Muscle layer of colon (tissue), 2 donors: Measurements from ENCODE around the gene KLRC4.
A peak's percentile ranks its signal among the peaks of the same experiment; 100 is the strongest.
"Not testable (repeated sequence)": the region's sequence is repeated elsewhere in the genome, so short reads cannot be mapped to it uniquely, and the experiment has no call there.

Experiments
- H3K27ac ChIP-seq: one replicate; pipeline ENCODE4 v1.7.0; 2013; ENCODE audit warnings: low read depth, mild to moderate bottlenecking, low read length, moderate library complexity
- H3K27me3 ChIP-seq, 2 donors: one replicate each; pipeline ENCODE4 v1.7.0; 2013; ENCODE audit warnings: low read length in 2 of 2, mild to moderate bottlenecking in 2 of 2; ENCODE audit not compliant: insufficient read depth in 2 of 2, control insufficient read depth in 1 of 2
- H3K36me3 ChIP-seq: one replicate; pipeline ENCODE4 v1.7.0; 2013; ENCODE audit warnings: mild to moderate bottlenecking, low read length; ENCODE audit not compliant: insufficient read depth
- H3K4me1 ChIP-seq: one replicate; pipeline ENCODE4 v1.7.0; 2013; ENCODE audit warnings: mild to moderate bottlenecking, low read length; ENCODE audit not compliant: insufficient read depth
- H3K4me3 ChIP-seq, 2 donors: one replicate each; pipeline ENCODE4 v1.7.0; 2013; ENCODE audit warnings: low read length in 2 of 2, low read depth in 1 of 2, mild to moderate bottlenecking in 1 of 2, moderate library complexity in 1 of 2
- H3K9ac ChIP-seq: one replicate; pipeline ENCODE4 v1.7.0; 2013; ENCODE audit warnings: low read length
- H3K9me3 ChIP-seq: one replicate; pipeline ENCODE4 v1.7.0; 2013; ENCODE audit warnings: mild to moderate bottlenecking, low read length
- donor health status: abdominal sarcoma.
- donor health status: Adenocarcinoma of cecum.

Gene KLRC4

DNA sequence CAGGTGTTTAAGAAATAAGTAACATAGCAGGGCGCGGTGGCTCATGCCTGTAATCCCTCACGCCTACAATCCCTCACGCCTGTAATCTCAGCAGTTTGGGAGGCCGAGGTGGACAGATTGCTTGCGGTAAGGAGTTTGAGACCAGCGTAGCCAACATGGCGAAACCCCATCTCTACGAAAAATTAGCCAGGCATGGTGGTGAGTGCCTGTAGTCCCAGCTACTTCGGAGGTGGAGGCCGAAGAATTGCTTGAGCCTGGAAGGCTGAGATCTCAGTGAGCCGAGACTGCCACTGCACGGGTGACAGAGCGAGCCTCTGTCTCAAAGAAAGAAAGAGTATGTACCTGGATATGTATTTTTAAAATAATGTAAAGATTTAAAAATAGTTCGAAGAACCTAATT lies 13.4 kb downstream of the KLRC4 start:
- H3K36me3 ChIP-seq, H3K27ac ChIP-seq, H3K27me3 ChIP-seq, H3K9me3 ChIP-seq, H3K9ac ChIP-seq, H3K4me3 ChIP-seq: not testable (repeated sequence)
- H3K4me1 ChIP-seq = peaks cover 16% of the 10 kb centered on the region

DNA sequence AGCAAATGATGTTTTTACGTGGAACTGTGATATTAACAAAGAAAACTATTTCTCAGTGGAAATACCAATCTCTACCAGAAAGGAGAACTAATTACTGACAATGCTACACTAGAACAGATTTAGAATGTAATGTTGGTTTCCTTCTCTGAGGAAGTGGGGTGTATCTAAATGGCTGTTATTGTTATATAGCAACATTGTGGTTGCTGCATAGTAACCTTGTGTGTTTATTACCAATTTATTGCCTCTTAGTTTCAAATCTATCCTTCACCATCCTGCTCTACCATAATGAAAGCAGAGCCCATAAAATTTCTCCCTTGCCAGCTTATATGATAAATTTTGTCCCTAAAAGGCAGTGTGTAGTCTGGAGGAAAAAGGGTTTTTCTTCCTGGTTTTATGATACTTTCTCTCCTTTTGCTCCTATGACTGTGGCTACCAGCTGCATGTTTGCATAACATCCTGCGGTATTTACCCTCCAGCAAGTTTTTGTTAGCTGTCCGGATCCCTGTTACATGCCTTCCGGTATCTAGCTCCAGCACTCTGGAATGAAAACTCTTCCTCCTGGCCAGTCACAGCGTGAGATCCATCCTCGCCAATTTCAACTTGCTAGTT lies 14.1 kb downstream of the KLRC4 start:
- H3K4me3 ChIP-seq = peak overlapping the region in 1 of 2 donors; percentile 29
- no peak overlapping the region for H3K27ac ChIP-seq
- H3K9me3 ChIP-seq = no peaks in the 10 kb centered on the region
- no peaks in the 10 kb centered on the region for H3K36me3 ChIP-seq
- no peak overlapping the region for H3K9ac ChIP-seq
- no peaks in the 10 kb centered on the region for H3K27me3 ChIP-seq
- H3K4me1 ChIP-seq = peaks cover 16% of the 10 kb centered on the region

GRCh38 chr12:10394531-10395152 lies 14.9 kb downstream of the KLRC4 start:
- not testable (repeated sequence) for H3K36me3 ChIP-seq, H3K4me3 ChIP-seq, H3K9me3 ChIP-seq, H3K27ac ChIP-seq, H3K9ac ChIP-seq, H3K27me3 ChIP-seq
- peaks cover 16% of the 10 kb centered on the region for H3K4me1 ChIP-seq

GRCh38 chr12:10393291-10393690 lies 16.3 kb downstream of the KLRC4 start:
- Histone ChIP-seq H3K4me1 (peaks cover 16% of the 10 kb centered on the region), H3K9ac (no peak overlapping the region), H3K27ac (no peak overlapping the region), H3K27me3 (no peaks in the 10 kb centered on the region), H3K4me3 (no peak overlapping the region), H3K36me3 (no peaks in the 10 kb centered on the region), H3K9me3 (no peaks in the 10 kb centered on the region)

DNA sequence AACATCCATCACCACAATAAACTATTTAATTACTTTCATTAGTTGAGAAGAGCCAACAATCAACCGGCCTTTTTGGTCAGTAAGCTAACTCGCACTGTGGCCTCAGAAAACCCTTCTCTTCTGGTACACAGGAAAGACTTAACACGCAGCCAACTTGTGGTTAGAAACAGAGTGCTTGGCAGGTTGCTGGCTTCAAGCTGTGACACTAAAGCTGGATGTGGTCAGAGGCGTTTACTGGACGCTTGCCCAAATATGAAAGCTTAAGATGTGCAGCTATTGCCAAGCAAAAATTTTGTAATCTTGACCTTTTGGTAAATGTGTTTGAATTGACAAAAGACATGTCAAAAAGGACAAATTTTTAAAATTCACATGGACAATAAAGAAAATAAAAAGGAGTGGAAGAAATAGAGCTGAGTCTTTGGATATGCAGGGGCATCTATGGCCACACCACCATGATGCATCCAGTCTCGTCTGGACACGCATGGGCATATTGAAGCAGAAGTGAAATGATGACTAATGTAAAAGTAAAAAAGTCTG lies 17.1 kb downstream of the KLRC4 start:
- Histone ChIP-seq H3K36me3 (no peaks in the 10 kb centered on the region), H3K9ac (no peak overlapping the region), H3K27me3 (no peaks in the 10 kb centered on the region), H3K9me3 (no peaks in the 10 kb centered on the region), H3K4me1 (peaks cover 16% of the 10 kb centered on the region), H3K4me3 (no peak overlapping the region), H3K27ac (no peak overlapping the region)

DNA sequence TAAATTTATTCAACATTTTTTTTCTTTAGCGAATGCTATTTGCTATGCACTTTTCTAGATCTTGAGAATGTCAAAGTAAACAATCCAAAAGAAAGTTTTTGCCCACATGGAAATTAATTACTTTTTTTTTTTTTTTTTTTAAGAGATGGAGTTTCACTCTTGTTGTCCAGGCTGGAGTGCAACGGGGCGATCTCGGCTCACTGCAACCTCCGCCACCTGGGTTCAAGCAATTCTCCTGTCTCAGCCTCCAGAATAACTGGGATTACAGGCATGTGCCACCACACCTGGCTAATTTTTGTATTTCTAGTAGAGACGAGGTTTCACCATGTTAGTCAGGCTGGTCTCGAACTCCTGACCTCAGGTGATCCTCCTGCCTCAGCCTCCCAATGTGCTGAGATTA lies 18.6 kb downstream of the KLRC4 start:
- H3K4me3 ChIP-seq, H3K9ac ChIP-seq, H3K27ac ChIP-seq, H3K36me3 ChIP-seq, H3K27me3 ChIP-seq, H3K9me3 ChIP-seq: not testable (repeated sequence)
- peaks cover 16% of the 10 kb centered on the region for H3K4me1 ChIP-seq

- no peak within 1 kb of the TSS for H3K4me3 ChIP-seq
- no peaks in the 10 kb centered on the region for H3K36me3 ChIP-seq
- no peak within 1 kb of the TSS for H3K27ac ChIP-seq
- H3K9me3 ChIP-seq = no peaks in the 10 kb centered on the region
- H3K27me3 ChIP-seq = no peaks in the 10 kb centered on the region
- H3K9ac ChIP-seq = no peak within 1 kb of the TSS
- peaks cover 9% of the 10 kb centered on the region for H3K4me1 ChIP-seq
Observed at GRCh38 chr12:10389904-10390303, 19.7 kb downstream of the KLRC4 start, which contains the start of gene KLRK1. KLRK1 (minus strand) TSS chr12:10390041; CDS start chr12:10388810, 1,231 bp downstream.

GRCh38 chr12:10388624-10389413 lies 20.7 kb downstream of the KLRC4 start:
- H3K4me1 ChIP-seq = peaks cover 9% of the 10 kb centered on the region
- no peak overlapping the region for H3K27ac ChIP-seq
- H3K27me3 ChIP-seq = no peaks in the 10 kb centered on the region
- no peaks in the 10 kb centered on the region for H3K36me3 ChIP-seq
- H3K9me3 ChIP-seq = no peaks in the 10 kb centered on the region
- H3K4me3 ChIP-seq = no peak overlapping the region
- no peak overlapping the region for H3K9ac ChIP-seq

DNA sequence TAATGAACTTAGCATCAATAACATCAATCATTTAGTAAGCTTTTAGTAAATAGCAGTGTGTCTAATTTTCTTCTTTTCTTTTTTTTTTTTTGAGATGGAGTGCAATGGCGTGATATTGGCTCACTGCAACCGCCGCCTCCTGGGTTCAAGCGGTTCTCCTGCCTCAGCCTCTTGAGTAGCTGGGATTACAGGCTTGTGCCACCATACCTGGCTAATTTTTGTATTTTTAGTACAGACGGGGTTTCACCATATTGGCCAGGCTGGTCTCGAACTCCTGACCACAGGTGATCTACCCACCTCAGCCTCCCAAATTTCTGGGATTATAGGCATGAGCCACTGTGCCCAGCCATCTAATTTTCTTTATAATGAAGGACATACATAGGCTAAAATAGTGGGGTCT lies 22.1 kb downstream of the KLRC4 start:
- not testable (repeated sequence) for H3K27ac ChIP-seq, H3K4me3 ChIP-seq, H3K9ac ChIP-seq, H3K27me3 ChIP-seq, H3K36me3 ChIP-seq, H3K9me3 ChIP-seq, H3K4me1 ChIP-seq

- H3K27ac ChIP-seq = no peak overlapping the region
- no peaks in the 10 kb centered on the region for H3K36me3 ChIP-seq
- no peak overlapping the region for H3K9ac ChIP-seq
- no peaks in the 10 kb centered on the region for H3K9me3 ChIP-seq
- peaks cover 1% of the 10 kb centered on the region for H3K4me1 ChIP-seq
- H3K4me3 ChIP-seq = no peak overlapping the region
- no peaks in the 10 kb centered on the region for H3K27me3 ChIP-seq
Observed at GRCh38 chr12:10386857-10387256, 22.7 kb downstream of the KLRC4 start.

DNA sequence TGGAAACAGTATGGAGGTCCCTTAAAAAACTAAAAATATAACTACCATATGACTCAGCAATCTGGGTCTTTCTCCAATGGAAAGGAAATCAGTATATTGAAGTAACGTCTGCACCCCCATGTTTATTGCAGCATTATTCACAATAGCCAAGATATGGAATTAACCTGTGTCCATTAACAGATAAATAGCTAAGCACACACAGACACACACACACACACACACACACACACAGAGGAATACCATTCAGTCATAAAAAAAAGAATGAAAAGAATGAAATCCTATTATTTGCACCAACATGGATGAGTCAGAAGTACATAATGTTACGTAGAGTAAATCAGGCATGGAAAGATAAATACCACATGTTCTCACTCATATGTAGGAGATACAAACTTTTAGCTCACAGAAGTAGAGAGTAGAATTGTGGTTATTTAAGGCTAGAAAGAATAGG lies 24.4 kb downstream of the KLRC4 start:
- H3K36me3 ChIP-seq = no peaks in the 10 kb centered on the region
- H3K27ac ChIP-seq = no peak overlapping the region
- H3K9ac ChIP-seq = no peak overlapping the region
- H3K9me3 ChIP-seq = no peaks in the 10 kb centered on the region
- H3K4me3 ChIP-seq = no peak overlapping the region
- H3K4me1 ChIP-seq = no peaks in the 10 kb centered on the region
- H3K27me3 ChIP-seq = no peaks in the 10 kb centered on the region
